Skeletal muscle tissue (tissue), 4 donors: ENCODE data around the gene DLG5. TPM values are rescaled to one million over a fixed set of nuclear protein-coding genes. Genes with fewer than 3 reads are reported as not detected.
"Not testable (repeated sequence)": the region's sequence is repeated elsewhere in the genome, so short reads cannot be mapped to it uniquely, and the experiment has no call there.

ENCODE experiments used
- H3K27ac ChIP-seq: one replicate; pipeline ENCODE4 v1.7.0; 2013; ENCODE audit warnings: mild to moderate bottlenecking, low read depth, low read length, inconsistent platforms
- H3K27me3 ChIP-seq, 3 donors: one replicate each; pipeline ENCODE4 v1.7.0; 2013; ENCODE audit warnings: low read length in 3 of 3; ENCODE audit not compliant: control insufficient read depth in 3 of 3, insufficient read depth in 3 of 3
- H3K36me3 ChIP-seq, 3 donors: one replicate each; pipeline ENCODE4 v1.7.0; 2013; ENCODE audit warnings: low read length in 3 of 3; ENCODE audit not compliant: control insufficient read depth in 3 of 3, insufficient read depth in 3 of 3
- H3K4me1 ChIP-seq, 3 donors: one replicate each; pipeline ENCODE4 v1.7.0; 2013; ENCODE audit warnings: low read length in 3 of 3, mild to moderate bottlenecking in 3 of 3; ENCODE audit not compliant: control insufficient read depth in 3 of 3, insufficient read depth in 3 of 3
- H3K4me3 ChIP-seq, 3 donors: one replicate each; pipeline ENCODE4 v1.7.0; 2013; ENCODE audit warnings: low read length in 3 of 3
- H3K9ac ChIP-seq, 3 donors: one replicate each; pipeline ENCODE4 v1.7.0; 2013; ENCODE audit warnings: low read length in 3 of 3, mild to moderate bottlenecking in 3 of 3, moderate library complexity in 2 of 3, low read depth in 1 of 3
- H3K9me3 ChIP-seq, 3 donors: one replicate each; pipeline ENCODE4 v1.7.0; 2013; ENCODE audit warnings: low read length in 3 of 3; ENCODE audit not compliant: control insufficient read depth in 3 of 3
- total RNA-seq: library from RNA; depleted of rRNA; stranded (reverse); fragments of >200 nt; gene quantifications from one replicate; pipeline ENCODE4 v1.2.3, GENCODE V29; 2014
- donor health status: Osteomylitis.

Gene DLG5
- total RNA-seq, 1 donor from 2014 or later, result 14.1 TPM

GRCh38 chr10:77771450-77771849 is 155.1 kb downstream of the DLG5 start:
- Histone ChIP-seq H3K9ac (no peak overlapping the region), H3K9me3 (no peaks in the 10 kb centered on the region), H3K27ac (no peak overlapping the region), H3K4me1 (peaks cover 0 to 30% (median 22%) of the 10 kb centered on the region in 3 donors), H3K36me3 (no peaks in the 10 kb centered on the region), H3K27me3 (no peaks in the 10 kb centered on the region), H3K4me3 (no peak overlapping the region)

- Histone ChIP-seq H3K9me3 (no peaks in the 10 kb centered on the region), H3K9ac (no peak overlapping the region), H3K4me1 (peaks cover 0 to 30% (median 22%) of the 10 kb centered on the region in 3 donors), H3K4me3 (no peak overlapping the region), H3K27ac (no peak overlapping the region), H3K36me3 (no peaks in the 10 kb centered on the region), H3K27me3 (no peaks in the 10 kb centered on the region)
Observed at GRCh38 chr10:77770868-77771175, 155.7 kb downstream of the DLG5 start.

GRCh38 chr10:77770081-77770867 is 156.3 kb downstream of the DLG5 start:
- Histone ChIP-seq H3K36me3 (no peaks in the 10 kb centered on the region), H3K27me3 (no peaks in the 10 kb centered on the region), H3K27ac (no peak overlapping the region), H3K4me1 (peaks cover 0 to 27% (median 19%) of the 10 kb centered on the region in 3 donors), H3K4me3 (no peak overlapping the region), H3K9ac (no peak overlapping the region), H3K9me3 (no peaks in the 10 kb centered on the region)

GRCh38 chr10:77768039-77768438 is 158.5 kb downstream of the DLG5 start:
- Histone ChIP-seq H3K27me3 (no peaks in the 10 kb centered on the region), H3K27ac (no peak overlapping the region), H3K9me3 (no peaks in the 10 kb centered on the region), H3K9ac (no peak overlapping the region), H3K4me1 (peaks cover 4 to 17% (median 7%) of the 10 kb centered on the region in 3 donors), H3K36me3 (no peaks in the 10 kb centered on the region), H3K4me3 (no peak overlapping the region)

- Histone ChIP-seq H3K27ac (no peak overlapping the region), H3K4me3 (no peak overlapping the region), H3K27me3 (no peaks in the 10 kb centered on the region), H3K9me3 (no peaks in the 10 kb centered on the region), H3K9ac (peak overlapping the region in 1 of 3 donors; percentile 18), H3K4me1 (peaks cover 0 to 8% (median 7%) of the 10 kb centered on the region in 3 donors), H3K36me3 (no peaks in the 10 kb centered on the region)
Observed at GRCh38 chr10:77763453-77764430, 162.8 kb downstream of the DLG5 start.

- H3K9me3 ChIP-seq, H3K9ac ChIP-seq, H3K36me3 ChIP-seq, H3K4me3 ChIP-seq, H3K27me3 ChIP-seq, H3K4me1 ChIP-seq, H3K27ac ChIP-seq: not testable (repeated sequence)
Observed at GRCh38 chr10:77758406-77758805, 168.1 kb downstream of the DLG5 start.

GRCh38 chr10:77756319-77757232 is 170.0 kb downstream of the DLG5 start:
- Histone ChIP-seq H3K4me1 (no peaks in the 10 kb centered on the region), H3K4me3 (no peak overlapping the region), H3K27ac (no peak overlapping the region), H3K9me3 (no peaks in the 10 kb centered on the region), H3K9ac (no peak overlapping the region), H3K27me3 (no peaks in the 10 kb centered on the region), H3K36me3 (no peaks in the 10 kb centered on the region)

- H3K36me3 ChIP-seq, result no peaks in the 10 kb centered on the region
- H3K27me3 ChIP-seq, result no peaks in the 10 kb centered on the region
- no peak overlapping the region for H3K27ac ChIP-seq
- H3K4me1 ChIP-seq, result no peaks in the 10 kb centered on the region
- H3K9me3 ChIP-seq, result no peaks in the 10 kb centered on the region
- no peak overlapping the region for H3K4me3 ChIP-seq
- H3K9ac ChIP-seq, result no peak overlapping the region
Observed at GRCh38 chr10:77746047-77746707, 180.4 kb downstream of the DLG5 start.

GRCh38 chr10:77744245-77744644 is 182.3 kb downstream of the DLG5 start:
- Histone ChIP-seq H3K36me3 (no peaks in the 10 kb centered on the region), H3K4me1 (no peaks in the 10 kb centered on the region), H3K9ac (no peak overlapping the region), H3K9me3 (no peaks in the 10 kb centered on the region), H3K27me3 (no peaks in the 10 kb centered on the region), H3K27ac (no peak overlapping the region), H3K4me3 (no peak overlapping the region)
